ENCODE data around the gene EXOSC6. TPM values are rescaled to one million over a fixed set of nuclear protein-coding genes. Genes with fewer than 3 reads are reported as not detected.
A peak's percentile ranks its signal among the peaks of the same experiment; 100 is the strongest.
"Not testable (repeated sequence)": the region's sequence is repeated elsewhere in the genome, so short reads cannot be mapped to it uniquely, and the experiment has no call there.

EXOSC6 gene
- total RNA-seq, 6 donors from 2014 or later, result 16.8 to 32.8 (median 20.5) TPM

- Histone ChIP-seq H3K9me3 (no peaks in the 10 kb centered on the region), H3K27ac (no peak overlapping the region), H3K4me3 (no peak overlapping the region), H3K4me1 (peaks cover 10 to 19% (median 15%) of the 10 kb centered on the region in 4 donors), H3K36me3 (peaks cover 29 to 75% (median 68%) of the 10 kb centered on the region in 4 donors), H3K27me3 (no peaks in the 10 kb centered on the region)
- TF ChIP-seq EP300 (IDR thresholded peaks at IDR 0.05) (no peak), CTCF (IDR thresholded peaks at IDR 0.05) (peak in 1 of 6 experiments; percentile 22)
- ATAC-seq (ENCODE audit: low FRiP score in 2 of 2) (no peak), DNase-seq (no peak)
- WGBS, 2 donors, result 88 to 95% methylated on average over 7 to 8 of the region's 9 CpGs
Measured at GRCh38 chr16:70254180-70254964, 2.6 kb upstream of the EXOSC6 start.

- Histone ChIP-seq H3K4me3 (no peak overlapping the region), H3K9me3 (no peaks in the 10 kb centered on the region), H3K36me3 (peaks cover 22 to 67% (median 60%) of the 10 kb centered on the region in 4 donors), H3K4me1 (peaks cover 15 to 24% (median 17%) of the 10 kb centered on the region in 4 donors), H3K27ac (no peak overlapping the region), H3K27me3 (no peaks in the 10 kb centered on the region)
- TF ChIP-seq CTCF (IDR thresholded peaks at IDR 0.05), result peak; percentile 23 to 52 (median 42)
- no peak for TF ChIP-seq POLR2A (IDR thresholded peaks at IDR 0.05)
- no peak for ATAC-seq (ENCODE audit: low FRiP score in 2 of 2)
- DNase-seq, result no peak
- WGBS, 2 donors, result 86 to 93% methylated on average over 9 to 14 of the region's 16 CpGs
Measured at GRCh38 chr16:70253291-70254106, 1.8 kb upstream of the EXOSC6 start.

GRCh38 chr16:70252355-70252988 lies 732 bp upstream of the EXOSC6 start:
- ATAC-seq (ENCODE audit: low FRiP score in 2 of 2), result no peak
- WGBS, 2 donors, result 88 to 90% methylated on average over 19 to 21 of the region's 21 CpGs
- Histone ChIP-seq H3K9me3 (no peaks in the 10 kb centered on the region), H3K36me3 (peaks cover 14 to 56% (median 50%) of the 10 kb centered on the region in 4 donors), H3K4me3 (peak overlapping the region in 1 of 4 donors; percentile 95), H3K27ac (peak overlapping the region in 1 of 4 donors; percentile 89), H3K4me1 (peaks cover 15 to 24% (median 17%) of the 10 kb centered on the region in 4 donors), H3K27me3 (no peaks in the 10 kb centered on the region)
- no peak for DNase-seq
- TF ChIP-seq CTCF (IDR thresholded peaks at IDR 0.05) (peak in 1 of 6 experiments; percentile 14), POLR2AphosphoS5 (IDR thresholded peaks at IDR 0.05) (no peak)

GRCh38 chr16:70250748-70251628 lies 752 bp downstream of the EXOSC6 start:
- H3K4me1 ChIP-seq, result peaks cover 15 to 24% (median 17%) of the 10 kb centered on the region in 4 donors
- 3 to 4% methylated on average over 15 to 36 of the region's 92 CpGs for whole genome bisulfite sequencing, 2 donors

GRCh38 chr16:70249697-70250096 lies 2.0 kb downstream of the EXOSC6 start:
- DNase-seq; ATAC-seq (ENCODE audit: low FRiP score in 2 of 2); H3K9me3 ChIP-seq; H3K27ac ChIP-seq; H3K27me3 ChIP-seq: not testable (repeated sequence)
- Histone ChIP-seq H3K36me3 (peaks cover 3 to 29% (median 23%) of the 10 kb centered on the region in 4 donors), H3K4me3 (peak overlapping the region in 1 of 4 donors; percentile 95), H3K4me1 (peaks cover 15 to 24% (median 17%) of the 10 kb centered on the region in 4 donors)
- 83 to 91% methylated on average over 4 of the region's 4 CpGs for WGBS, 2 donors

More at GRCh38 chr16:70250748-70251628, 752 bp downstream of the EXOSC6 start:
- TF ChIP-seq EP300 (IDR thresholded peaks at IDR 0.05) (no peak), POLR2A (IDR thresholded peaks at IDR 0.05) (no peak), CTCF (IDR thresholded peaks at IDR 0.05) (peak in 1 of 6 experiments; percentile 17), POLR2AphosphoS5 (IDR thresholded peaks at IDR 0.05) (no peak)
- DNase-seq, result peak; percentile 58 to 91
- Histone ChIP-seq H3K27ac (peak overlapping the region; percentile 45 to 94 (median 88)), H3K4me3 (peak overlapping the region; percentile 41 to 95 (median 88)), H3K9me3 (no peaks in the 10 kb centered on the region), H3K27me3 (no peaks in the 10 kb centered on the region), H3K36me3 (peaks cover 3 to 42% (median 35%) of the 10 kb centered on the region in 4 donors)
- ATAC-seq (ENCODE audit: low FRiP score in 2 of 2), result peak; percentile 57 to 59

GRCh38 chr16:70238773-70239172 lies 13.0 kb downstream of the EXOSC6 start:
- H3K4me3 ChIP-seq; H3K27ac ChIP-seq; H3K9me3 ChIP-seq; H3K27me3 ChIP-seq; ATAC-seq (ENCODE audit: low FRiP score in 2 of 2); DNase-seq; H3K4me1 ChIP-seq: not testable (repeated sequence)
- H3K36me3 ChIP-seq, result peaks cover 0 to 25% (median 5%) of the 10 kb centered on the region in 4 donors

- not testable (repeated sequence) for H3K4me1 ChIP-seq; H3K9me3 ChIP-seq; H3K4me3 ChIP-seq; H3K27me3 ChIP-seq; ATAC-seq (ENCODE audit: low FRiP score in 2 of 2); H3K27ac ChIP-seq; DNase-seq
- 56 to 57% methylated on average over 3 of the region's 3 CpGs for WGBS, 2 donors
- peaks cover 0 to 50% (median 11%) of the 10 kb centered on the region in 4 donors for H3K36me3 ChIP-seq
Measured at GRCh38 chr16:70231831-70232230, 19.9 kb downstream of the EXOSC6 start.
